C4-2B (cell line): ENCODE data around the gene KCNA10.

ENCODE experiments used
- H3K27ac ChIP-seq: fragments of 450-650 bp; 2 replicates; pipeline ENCODE4 v1.5.1; 2017
- ZFX ChIP-seq: fragments of 450-650 bp; IDR thresholded peaks from 2 replicates; pipeline ENCODE4 v1.6.1; 2017
- TF ChIP-seq, protein P1 (sequence below): fragments of 450-650 bp; conservative IDR thresholded peaks from 2 replicates; pipeline ENCODE4 v1.5.1; 2017; ENCODE audit warnings: mild to moderate bottlenecking

KCNA10 gene

DNA sequence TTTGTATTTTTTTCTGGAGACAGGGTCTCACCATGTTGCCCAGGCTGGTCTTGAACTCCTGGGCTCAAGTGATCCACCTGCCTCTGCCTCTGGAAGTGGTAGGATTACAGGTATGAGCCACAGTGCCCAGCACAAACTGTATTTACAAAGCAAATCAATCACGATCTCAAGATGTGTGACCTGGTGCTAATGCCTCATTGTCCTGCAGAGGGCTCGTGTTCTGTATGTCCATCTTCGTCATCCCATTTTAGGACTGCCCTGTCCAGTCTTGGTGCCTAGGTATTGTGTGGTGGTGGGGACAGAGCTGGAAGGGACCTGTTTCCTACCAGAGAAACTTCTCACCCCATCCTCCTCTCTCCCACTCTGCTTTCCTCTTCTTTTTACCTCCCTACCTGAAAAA, 47.8 kb downstream of the KCNA10 start:
- TF ChIP-seq, protein P1, sequence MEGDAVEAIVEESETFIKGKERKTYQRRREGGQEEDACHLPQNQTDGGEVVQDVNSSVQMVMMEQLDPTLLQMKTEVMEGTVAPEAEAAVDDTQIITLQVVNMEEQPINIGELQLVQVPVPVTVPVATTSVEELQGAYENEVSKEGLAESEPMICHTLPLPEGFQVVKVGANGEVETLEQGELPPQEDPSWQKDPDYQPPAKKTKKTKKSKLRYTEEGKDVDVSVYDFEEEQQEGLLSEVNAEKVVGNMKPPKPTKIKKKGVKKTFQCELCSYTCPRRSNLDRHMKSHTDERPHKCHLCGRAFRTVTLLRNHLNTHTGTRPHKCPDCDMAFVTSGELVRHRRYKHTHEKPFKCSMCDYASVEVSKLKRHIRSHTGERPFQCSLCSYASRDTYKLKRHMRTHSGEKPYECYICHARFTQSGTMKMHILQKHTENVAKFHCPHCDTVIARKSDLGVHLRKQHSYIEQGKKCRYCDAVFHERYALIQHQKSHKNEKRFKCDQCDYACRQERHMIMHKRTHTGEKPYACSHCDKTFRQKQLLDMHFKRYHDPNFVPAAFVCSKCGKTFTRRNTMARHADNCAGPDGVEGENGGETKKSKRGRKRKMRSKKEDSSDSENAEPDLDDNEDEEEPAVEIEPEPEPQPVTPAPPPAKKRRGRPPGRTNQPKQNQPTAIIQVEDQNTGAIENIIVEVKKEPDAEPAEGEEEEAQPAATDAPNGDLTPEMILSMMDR, result peak; percentile 39
- TF ChIP-seq ZFX, result no peak
- H3K27ac ChIP-seq, result no peak overlapping the region
